Hematopoietic multipotent progenitor cell treated with erythropoietin and hydrocortisone succinate and interleukin-3 and kit ligand, for 17 days (in vitro differentiated cells): ENCODE data around the gene NUB1.

Experiments used
- DNase-seq: peaks from one replicate; pipeline ENCODE4 v3.0.0-alpha.2; 2015; ENCODE audit warnings: low spot score

The NUB1 gene

DNA sequence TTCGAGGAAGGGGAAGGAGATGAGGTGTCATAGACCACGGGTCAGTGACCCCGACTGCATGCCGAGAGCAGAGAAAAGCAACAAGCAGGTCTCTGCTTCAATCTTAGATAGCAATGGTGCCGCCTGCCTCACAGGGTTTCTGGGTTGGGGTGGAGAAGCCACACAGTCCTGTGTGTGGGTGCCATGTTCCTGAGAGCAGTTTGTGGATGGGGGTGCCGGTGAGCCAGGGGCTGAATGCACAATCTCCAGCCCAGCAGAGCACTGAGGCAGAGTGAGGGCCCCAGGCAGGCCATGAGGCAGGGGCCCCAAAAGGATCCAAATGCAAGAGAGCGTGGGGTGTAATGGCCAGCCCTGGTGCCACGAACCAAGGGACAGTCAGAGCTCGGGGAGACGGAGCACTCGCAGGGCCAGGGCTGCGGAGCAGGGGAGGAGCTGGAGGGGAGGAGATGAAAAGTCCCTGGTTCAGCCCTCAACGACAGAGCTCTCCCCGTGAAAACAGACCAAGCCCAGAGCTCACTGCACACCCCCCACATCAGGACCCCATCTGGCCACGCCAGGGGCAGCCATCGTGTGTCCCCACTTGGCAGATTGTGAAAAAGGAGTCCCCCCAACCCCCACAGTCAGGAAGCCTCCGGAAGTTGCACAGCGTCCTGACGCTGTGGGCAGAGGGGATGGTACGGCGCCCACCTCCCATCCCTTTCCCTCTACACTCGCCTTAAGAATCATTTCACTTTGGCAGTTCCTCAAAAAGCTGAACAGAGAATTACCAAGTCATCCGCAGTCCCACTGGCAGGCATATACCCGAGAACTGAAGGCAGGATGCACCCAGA lies 48.4 kb downstream of the NUB1 start:
- DNase-seq: no peak

DNA sequence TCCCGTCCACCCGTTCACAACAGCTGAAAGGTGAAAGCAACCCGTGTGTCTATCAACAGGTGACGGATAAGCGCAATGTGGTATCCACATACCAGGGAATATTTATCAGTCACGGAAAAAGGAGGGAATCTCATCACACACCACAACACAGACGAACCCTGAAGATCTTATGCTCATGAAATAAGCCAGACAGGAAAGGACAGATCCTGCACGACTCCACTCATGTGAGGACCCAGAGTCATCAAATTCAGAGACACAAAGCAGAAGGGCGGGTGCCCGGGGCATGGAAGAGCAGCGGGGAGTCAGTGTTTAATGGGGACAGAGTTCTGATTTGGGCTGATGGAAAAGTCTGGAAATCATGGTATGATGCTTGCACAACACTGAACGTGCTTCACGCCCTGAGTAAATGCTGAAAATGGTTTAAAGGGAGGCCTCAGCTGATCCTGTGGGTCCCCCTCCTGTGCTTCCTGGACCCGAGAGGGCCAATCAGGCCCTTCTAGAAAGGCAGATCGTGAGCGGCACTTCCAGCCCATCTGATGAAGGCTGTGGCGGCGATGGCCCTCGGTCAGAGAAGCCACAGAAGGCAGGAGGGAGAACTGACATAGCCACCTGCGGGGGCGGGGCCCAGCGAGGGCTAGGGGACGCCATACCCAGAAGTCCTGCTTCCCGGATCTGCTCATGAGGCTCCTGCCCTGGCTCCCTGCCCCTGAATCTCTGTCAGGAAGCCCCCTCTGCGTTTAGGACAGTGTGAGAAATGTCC lies 49.2 kb downstream of the NUB1 start:
- DNase-seq: no peak

DNA sequence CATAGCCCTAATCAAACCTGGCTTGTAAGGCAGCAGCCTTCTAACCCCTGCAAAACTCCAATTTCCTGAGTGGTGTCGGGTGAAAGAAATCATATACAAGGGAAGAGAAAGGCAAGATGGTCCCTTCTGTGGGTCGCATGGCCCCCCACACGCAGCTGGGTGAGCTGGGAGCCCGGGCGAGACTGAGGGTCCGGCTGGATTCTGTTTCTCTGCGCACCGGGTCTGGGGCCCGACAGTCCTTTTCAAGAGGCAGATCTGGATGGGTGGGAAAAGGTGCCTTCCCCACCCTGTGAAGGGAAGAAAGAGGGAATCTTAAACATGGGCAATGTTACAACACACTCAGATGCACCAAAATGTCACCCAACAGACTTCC lies 49.7 kb downstream of the NUB1 start:
- DNase-seq: no peak

GRCh38 chr7:151392002-151392401 lies 50.4 kb downstream of the NUB1 start:
- DNase-seq: no peak

- DNase-seq: no peak
Measured at GRCh38 chr7:151392426-151392825, 50.8 kb downstream of the NUB1 start.

- no peak for DNase-seq
Measured at GRCh38 chr7:151393031-151393977, 51.7 kb downstream of the NUB1 start.

DNA sequence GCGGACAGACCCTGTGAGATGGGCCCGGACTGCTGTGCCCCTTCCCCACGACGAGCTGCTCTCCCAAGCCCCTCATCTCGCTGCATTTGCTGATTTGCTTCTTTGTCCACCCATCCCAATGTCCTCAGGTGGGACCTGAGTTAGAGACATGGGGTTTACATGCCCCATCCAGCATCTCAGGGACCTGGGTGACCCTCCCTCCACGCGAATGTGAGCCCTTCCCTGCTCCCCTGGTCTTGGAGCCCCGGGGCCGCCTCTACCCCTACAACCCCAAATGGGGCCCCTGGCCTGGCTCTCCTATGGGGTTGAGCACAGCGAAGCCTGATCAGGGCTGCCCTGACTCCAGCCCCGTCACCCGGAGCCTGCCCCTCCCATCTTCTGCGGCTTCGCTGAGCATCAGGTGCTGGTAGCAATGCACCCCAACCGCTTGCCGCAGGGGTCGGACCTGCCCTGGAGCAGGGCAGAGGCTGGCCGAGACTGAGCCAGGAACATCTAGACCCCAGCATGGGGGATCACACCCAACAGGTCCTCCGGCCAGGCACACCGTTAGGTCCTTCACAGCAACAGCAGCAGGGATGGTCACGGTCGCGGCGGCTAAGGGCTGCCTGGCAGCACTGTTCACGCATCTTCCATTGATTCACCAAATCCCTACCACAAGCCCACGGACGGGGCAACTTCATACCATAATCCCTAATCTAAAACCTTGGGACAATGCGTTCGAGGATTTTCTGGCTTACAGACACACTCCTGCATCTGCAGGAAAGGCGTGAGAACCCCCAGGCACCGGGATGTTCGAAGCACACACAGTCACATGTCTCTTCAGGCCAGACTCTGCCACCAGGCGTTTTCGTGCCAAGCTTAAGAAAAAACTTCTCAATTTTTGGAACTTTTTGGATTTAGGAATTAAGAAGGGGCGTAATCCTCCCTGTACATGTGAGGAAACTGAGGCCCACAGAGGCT lies 52.7 kb downstream of the NUB1 start:
- DNase-seq: no peak

GRCh38 chr7:151395036-151395367 lies 53.4 kb downstream of the NUB1 start:
- no peak for DNase-seq

GRCh38 chr7:151396328-151396970 lies 54.8 kb downstream of the NUB1 start:
- no peak for DNase-seq

- no peak for DNase-seq
Measured at GRCh38 chr7:151397026-151397425, 55.4 kb downstream of the NUB1 start.

- DNase-seq: no peak
Measured at GRCh38 chr7:151398446-151399304, 57.1 kb downstream of the NUB1 start.

- no peak for DNase-seq
Measured at GRCh38 chr7:151399305-151399601, 57.6 kb downstream of the NUB1 start.

DNA sequence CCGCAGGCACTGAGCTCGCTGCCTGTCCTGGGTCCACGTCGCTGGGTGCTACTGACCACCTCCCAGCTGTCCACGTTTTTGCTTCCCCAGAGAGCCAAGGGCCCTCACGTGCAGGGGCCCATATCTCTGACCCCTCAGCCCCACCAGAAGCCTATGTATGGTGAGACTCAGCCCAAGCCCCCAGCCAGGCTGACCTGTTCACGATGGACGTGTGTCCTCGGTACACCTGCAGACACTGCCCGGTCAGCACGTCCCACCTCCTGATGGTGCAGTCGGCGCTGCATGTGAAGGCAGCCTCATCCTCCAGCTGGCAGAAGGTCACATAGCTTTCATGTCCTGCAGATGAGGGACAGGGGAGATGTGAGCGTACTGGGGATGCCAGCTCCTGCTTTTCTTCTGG lies 58.3 kb downstream of the NUB1 start:
- DNase-seq: no peak

- no peak for DNase-seq
Measured at GRCh38 chr7:151400626-151401315, 59.2 kb downstream of the NUB1 start.

DNA sequence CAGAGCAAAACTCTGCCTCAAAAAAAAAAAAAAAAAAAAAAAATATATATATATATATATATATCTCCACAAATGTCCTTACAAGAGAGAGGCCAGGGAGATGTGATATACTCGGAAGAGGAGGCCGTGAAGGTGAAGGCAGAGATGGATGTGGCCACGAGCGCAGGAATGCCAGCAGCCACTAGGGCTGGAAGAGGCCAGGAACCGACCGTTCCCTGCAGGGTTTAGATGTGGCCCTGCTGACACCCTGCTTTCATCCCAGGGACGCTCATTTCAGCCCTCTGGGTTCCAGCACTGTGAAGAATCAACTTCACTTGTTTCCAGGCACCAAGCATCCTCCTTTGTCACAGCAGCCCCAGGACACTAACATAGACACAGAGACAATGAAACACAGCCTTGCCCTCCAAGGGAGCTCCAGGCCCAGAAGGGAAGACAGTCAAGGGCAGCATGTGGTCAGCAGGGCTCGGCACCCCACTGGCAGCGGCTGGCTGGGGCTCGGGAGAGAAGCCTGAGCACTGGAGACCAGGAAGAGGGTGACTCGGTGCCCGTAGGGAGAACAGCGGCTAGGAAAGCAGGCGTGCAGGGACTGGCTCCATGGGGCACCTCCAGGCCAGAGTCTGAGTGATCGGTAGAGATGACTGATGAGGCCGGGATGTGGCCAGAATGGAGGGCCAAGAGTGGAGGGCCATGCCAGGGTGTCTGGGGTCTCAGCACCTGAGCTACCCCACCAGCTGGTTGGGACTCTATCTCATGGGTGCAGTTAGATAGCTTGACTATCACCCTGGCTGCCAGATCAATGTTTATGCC lies 60.6 kb downstream of the NUB1 start:
- no peak for DNase-seq

- no peak for DNase-seq
Measured at GRCh38 chr7:151403764-151404163, 62.2 kb downstream of the NUB1 start.

GRCh38 chr7:151404216-151405011 lies 62.8 kb downstream of the NUB1 start:
- no peak for DNase-seq

DNA sequence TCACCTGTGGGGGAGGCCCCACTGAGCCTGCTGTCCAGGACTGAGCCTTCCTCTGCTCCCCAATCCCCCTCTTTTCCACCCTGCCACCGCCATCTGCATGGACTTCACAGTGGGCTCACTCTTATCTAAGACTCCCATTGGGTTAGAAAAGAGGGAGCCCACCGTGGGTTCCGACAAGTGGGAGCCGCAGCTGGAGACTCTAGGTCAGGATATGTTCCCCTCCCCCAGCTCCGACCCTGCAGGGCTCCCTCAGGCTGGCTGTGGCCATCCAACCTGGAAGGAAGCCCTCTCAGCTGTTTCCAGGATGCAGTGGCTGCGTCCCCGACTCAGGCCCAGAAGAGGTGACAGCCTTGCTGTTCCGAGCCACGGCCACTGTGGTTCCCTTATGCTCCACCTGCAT lies 63.4 kb downstream of the NUB1 start:
- no peak for DNase-seq
